ENCODE results near the gene SCN4A. TPM values are rescaled to one million over a fixed set of nuclear protein-coding genes. Genes with fewer than 3 reads are reported as not detected.

Gene SCN4A
- polyA plus RNA-seq, 1 donor from 2014 or later, result not detected

GRCh38 chr17:63999680-64000531, 27.2 kb upstream of the SCN4A start:
- Histone ChIP-seq H3K4me3 (ENCODE audit: low read length) (peak overlapping the region; percentile 85), H4K20me1 (ENCODE audit: insufficient read depth) (no peaks in the 10 kb centered on the region), H3K4me2 (ENCODE audit: low read length) (no peak overlapping the region), H3K9me3 (ENCODE audit: low read length) (no peaks in the 10 kb centered on the region), H3K9me2 (ENCODE audit: insufficient read depth, low read length) (no peaks in the 10 kb centered on the region), H3F3A (ENCODE audit: insufficient read depth, low read length, poor library complexity, severe bottlenecking) (no peaks in the 10 kb centered on the region), H3K27me3 (ENCODE audit: insufficient read depth, low read depth, low read length) (no peaks in the 10 kb centered on the region), H3K27ac (ENCODE audit: low read length) (no peak overlapping the region), H3K9ac (ENCODE audit: low read length) (no peak overlapping the region), H2AFZ (ENCODE audit: low read depth, low read length) (no peak overlapping the region), H3K36me3 (ENCODE audit: insufficient read depth, low read length) (no peaks in the 10 kb centered on the region), H3K79me2 (replicated peaks; ENCODE audit: insufficient read depth, low read length) (no peaks in the 10 kb centered on the region)
- TF ChIP-seq TAF1 (IDR thresholded peaks at IDR 0.05; ENCODE audit: low read depth), result no peak
- no peak for TF ChIP-seq SMC3 (conservative IDR thresholded peaks at IDR 0.05; ENCODE audit: poor library complexity)
- TF ChIP-seq MXI1 (conservative IDR thresholded peaks at IDR 0.05; ENCODE audit: poor library complexity, severe bottlenecking), result no peak
- TF ChIP-seq CTCF (IDR thresholded peaks at IDR 0.05; ENCODE audit: poor library complexity, severe bottlenecking), result no peak
- TF ChIP-seq POLR2AphosphoS5 (IDR thresholded peaks at IDR 0.05), result no peak
- TF ChIP-seq EP300 (conservative IDR thresholded peaks at IDR 0.05; ENCODE audit: poor library complexity, severe bottlenecking), result no peak
- no peak for TF ChIP-seq EZH2 (IDR thresholded peaks at IDR 0.05; ENCODE audit: borderline replicate concordance, insufficient read depth, low read length, poor library complexity, severe bottlenecking)
- no peak for TF ChIP-seq RAD21 (conservative IDR thresholded peaks at IDR 0.05)

- H2AFZ ChIP-seq (ENCODE audit: low read depth, low read length), result peak overlapping the region; percentile 45
Observed at GRCh38 chr17:63998721-63999679, 26.3 kb upstream of the SCN4A start.

More at GRCh38 chr17:63998721-63999679, 26.3 kb upstream of the SCN4A start:
- Histone ChIP-seq H3K4me3 (ENCODE audit: low read length) (peak overlapping the region; percentile 85), H3K4me2 (ENCODE audit: low read length) (peak overlapping the region; percentile 44), H3K79me2 (replicated peaks; ENCODE audit: insufficient read depth, low read length) (no peaks in the 10 kb centered on the region), H3K36me3 (ENCODE audit: insufficient read depth, low read length) (no peaks in the 10 kb centered on the region), H3K9me3 (ENCODE audit: low read length) (no peaks in the 10 kb centered on the region), H3K27ac (ENCODE audit: low read length) (no peak overlapping the region), H3K9me2 (ENCODE audit: insufficient read depth, low read length) (no peaks in the 10 kb centered on the region), H4K20me1 (ENCODE audit: insufficient read depth) (no peaks in the 10 kb centered on the region), H3K27me3 (ENCODE audit: insufficient read depth, low read depth, low read length) (no peaks in the 10 kb centered on the region), H3F3A (ENCODE audit: insufficient read depth, low read length, poor library complexity, severe bottlenecking) (no peaks in the 10 kb centered on the region), H3K9ac (ENCODE audit: low read length) (peak overlapping the region; percentile 71)
- no peak for TF ChIP-seq SMC3 (conservative IDR thresholded peaks at IDR 0.05; ENCODE audit: poor library complexity)
- no peak for TF ChIP-seq EP300 (conservative IDR thresholded peaks at IDR 0.05; ENCODE audit: poor library complexity, severe bottlenecking)
- no peak for TF ChIP-seq RAD21 (conservative IDR thresholded peaks at IDR 0.05)
- TF ChIP-seq POLR2AphosphoS5 (IDR thresholded peaks at IDR 0.05), result no peak
- no peak for TF ChIP-seq CTCF (IDR thresholded peaks at IDR 0.05; ENCODE audit: poor library complexity, severe bottlenecking)
- TF ChIP-seq MXI1 (conservative IDR thresholded peaks at IDR 0.05; ENCODE audit: poor library complexity, severe bottlenecking), result no peak
- no peak for TF ChIP-seq EZH2 (IDR thresholded peaks at IDR 0.05; ENCODE audit: borderline replicate concordance, insufficient read depth, low read length, poor library complexity, severe bottlenecking)
- no peak for TF ChIP-seq TAF1 (IDR thresholded peaks at IDR 0.05; ENCODE audit: low read depth)
- no peak for TF ChIP-seq REST (IDR thresholded peaks at IDR 0.05; ENCODE audit: borderline replicate concordance)

Measured in neural cell (in vitro differentiated cells).